Endothelial cell of umbilical vein (primary cell): ENCODE data around the gene ADGRD1.

ENCODE experiments used
- EZH2 ChIP-seq: IDR thresholded peaks from 2 replicates; pipeline ENCODE4 v1.6.1; 2012; ENCODE audit warnings: borderline replicate concordance, low read depth, mild to moderate bottlenecking, moderate library complexity, low read length, inconsistent platforms; ENCODE audit not compliant: severe bottlenecking
- FOS ChIP-seq: IDR thresholded peaks from 2 replicates; pipeline ENCODE4 v1.6.1; 2011; ENCODE audit warnings: mild to moderate bottlenecking, low read length, moderate library complexity, borderline replicate concordance; ENCODE audit not compliant: insufficient read depth
- GATA2 ChIP-seq: IDR thresholded peaks from 2 replicates; pipeline ENCODE4 v1.7.0; 2011; ENCODE audit warnings: low read depth, mild to moderate bottlenecking, moderate library complexity, mixed read lengths, low read length; ENCODE audit not compliant: insufficient read length, insufficient read depth
- JUN ChIP-seq: IDR thresholded peaks from 2 replicates; pipeline ENCODE4 v1.6.1; 2011; ENCODE audit warnings: borderline replicate concordance, low read depth; ENCODE audit not compliant: insufficient read length, insufficient read depth
- MAX ChIP-seq: IDR thresholded peaks from 2 replicates; pipeline ENCODE4 v1.6.1; 2011; ENCODE audit not compliant: insufficient read depth, insufficient read length
- MYC ChIP-seq: IDR thresholded peaks from one replicate; pipeline ENCODE4 v1.6.1; 2011; ENCODE audit warnings: mild to moderate bottlenecking, low read depth, low read length
- POLR2A ChIP-seq: IDR thresholded peaks from 2 replicates; pipeline ENCODE4 v1.6.1; 2012; ENCODE audit warnings: low read depth, mild to moderate bottlenecking, control low read depth, low read length
- POLR2AphosphoS5 ChIP-seq: IDR thresholded peaks from 2 replicates; pipeline ENCODE4 v1.6.1; 2012; ENCODE audit warnings: low read depth, mild to moderate bottlenecking, control low read depth, low read length, moderate library complexity; ENCODE audit not compliant: insufficient read depth
- TF ChIP-seq, protein P1 (sequence below), 2 donors: IDR thresholded peaks; 1 replicate in 1 of 2; 2 replicates in 1 of 2; pipeline ENCODE4 v1.5.1; 2011; ENCODE audit warnings: low read length in 2 of 2, mild to moderate bottlenecking in 2 of 2, moderate library complexity in 2 of 2, control low read depth in 1 of 2, inconsistent platforms in 1 of 2, low read depth in 1 of 2; ENCODE audit not compliant: insufficient read depth in 1 of 2; ENCODE audit errors: extremely low read depth in 1 of 2

DNA sequence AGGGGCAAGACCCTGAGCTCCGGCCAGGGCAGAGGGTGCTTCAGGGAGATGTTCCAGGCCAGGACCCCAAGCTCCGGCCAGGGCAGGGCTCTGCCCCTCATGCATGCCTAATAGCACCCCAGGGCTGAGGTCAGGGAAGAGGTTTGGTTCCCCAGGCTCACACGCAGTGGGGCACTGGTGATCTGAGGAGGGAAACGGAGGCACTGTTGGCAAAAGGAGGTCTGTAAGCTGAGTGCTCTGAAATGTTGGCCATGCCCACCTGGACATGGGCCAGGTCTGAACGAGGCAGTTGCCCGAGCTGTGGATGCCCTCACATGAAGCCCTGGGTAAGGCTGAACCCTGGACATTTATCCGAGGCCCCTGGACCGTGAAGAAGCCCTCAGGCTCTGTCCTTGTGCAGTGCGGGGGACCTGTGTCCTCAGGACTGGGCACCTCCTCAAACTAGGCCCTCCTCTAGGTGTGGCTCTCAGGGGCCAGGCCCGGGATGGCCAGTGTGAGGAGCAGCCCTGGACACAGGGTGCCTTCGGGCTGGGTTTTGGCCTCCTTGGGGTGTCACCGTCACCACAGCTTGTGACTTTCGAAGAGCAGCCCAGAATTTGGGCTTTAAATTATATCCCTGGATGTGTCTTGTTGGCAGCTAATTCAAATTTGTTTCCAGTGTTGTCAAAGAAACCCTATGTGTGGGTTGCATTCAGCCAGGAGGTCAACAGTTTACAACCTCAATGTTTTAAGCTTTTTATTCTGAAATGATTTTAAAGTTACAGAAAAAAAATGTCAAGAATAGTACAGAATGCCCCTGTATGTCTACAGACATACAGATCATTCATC lies 66.8 kb downstream of the ADGRD1 start:
- TF ChIP-seq JUN: no peak
- TF ChIP-seq POLR2A: no peak
- no peak for TF ChIP-seq POLR2AphosphoS5
- TF ChIP-seq, protein P1, sequence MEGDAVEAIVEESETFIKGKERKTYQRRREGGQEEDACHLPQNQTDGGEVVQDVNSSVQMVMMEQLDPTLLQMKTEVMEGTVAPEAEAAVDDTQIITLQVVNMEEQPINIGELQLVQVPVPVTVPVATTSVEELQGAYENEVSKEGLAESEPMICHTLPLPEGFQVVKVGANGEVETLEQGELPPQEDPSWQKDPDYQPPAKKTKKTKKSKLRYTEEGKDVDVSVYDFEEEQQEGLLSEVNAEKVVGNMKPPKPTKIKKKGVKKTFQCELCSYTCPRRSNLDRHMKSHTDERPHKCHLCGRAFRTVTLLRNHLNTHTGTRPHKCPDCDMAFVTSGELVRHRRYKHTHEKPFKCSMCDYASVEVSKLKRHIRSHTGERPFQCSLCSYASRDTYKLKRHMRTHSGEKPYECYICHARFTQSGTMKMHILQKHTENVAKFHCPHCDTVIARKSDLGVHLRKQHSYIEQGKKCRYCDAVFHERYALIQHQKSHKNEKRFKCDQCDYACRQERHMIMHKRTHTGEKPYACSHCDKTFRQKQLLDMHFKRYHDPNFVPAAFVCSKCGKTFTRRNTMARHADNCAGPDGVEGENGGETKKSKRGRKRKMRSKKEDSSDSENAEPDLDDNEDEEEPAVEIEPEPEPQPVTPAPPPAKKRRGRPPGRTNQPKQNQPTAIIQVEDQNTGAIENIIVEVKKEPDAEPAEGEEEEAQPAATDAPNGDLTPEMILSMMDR (IDR thresholded peaks at IDR 0.05; ENCODE audit: extremely low read depth in 1 of 2, insufficient read depth in 1 of 2, low read depth in 1 of 2, low read length in 2 of 2): no peak
- TF ChIP-seq EZH2: no peak
- no peak for TF ChIP-seq MAX
- TF ChIP-seq GATA2: no peak
- TF ChIP-seq FOS: no peak
- no peak for TF ChIP-seq MYC
